ENCODE data around the gene AOC1. TPM values are rescaled to one million over a fixed set of nuclear protein-coding genes. Genes with fewer than 3 reads are reported as not detected.

The AOC1 gene
- not detected in 2 replicates for total RNA-seq (ENCODE audit: low replicate concordance)

GRCh38 chr7:150852371-150852905, at the start of gene AOC1:
AOC1 (plus strand) TSS chr7:150852517; CDS start chr7:150856471, 3,954 bp downstream.

Other genes starting within 250 kb of the AOC1 start
- 0.35 TPM in 1 of 2 replicates, not detected in the other for gene GIMAP6, start 220.1 kb upstream of the AOC1 start, total RNA-seq (ENCODE audit: low replicate concordance)
- gene GIMAP2, start 166.8 kb upstream of the AOC1 start, total RNA-seq (ENCODE audit: low replicate concordance) = 0.60 and 4.7 TPM in 2 replicates
- gene GIMAP1, start 135.9 kb upstream of the AOC1 start, total RNA-seq (ENCODE audit: low replicate concordance) = not detected in 2 replicates
- 0.08 and 0.12 TPM in 2 replicates for gene GIMAP5, start 115.1 kb upstream of the AOC1 start, total RNA-seq (ENCODE audit: low replicate concordance)
- gene TMEM176B, start 52.2 kb upstream of the AOC1 start, total RNA-seq (ENCODE audit: low replicate concordance) = 4.8 TPM in 1 of 2 replicates, not detected in the other
- under 0.01 TPM in 1 of 2 replicates, not detected in the other for gene TMEM176A, start 51.7 kb upstream of the AOC1 start, total RNA-seq (ENCODE audit: low replicate concordance)
- 0.08 TPM in 1 of 2 replicates, not detected in the other for gene KCNH2, start 125.8 kb downstream of the AOC1 start, total RNA-seq (ENCODE audit: low replicate concordance)
- gene NOS3, start 138.5 kb downstream of the AOC1 start, total RNA-seq (ENCODE audit: low replicate concordance) = 0.53 and 1.3 TPM in 2 replicates
- 0.23 TPM in 1 of 2 replicates, not detected in the other for gene ATG9B, start 172.0 kb downstream of the AOC1 start, total RNA-seq (ENCODE audit: low replicate concordance)
- 17.1 and 24.2 TPM in 2 replicates for gene ABCB8, start 175.9 kb downstream of the AOC1 start, total RNA-seq (ENCODE audit: low replicate concordance)
- 0.23 TPM in 1 of 2 replicates, not detected in the other for gene ASIC3, start 196.0 kb downstream of the AOC1 start, total RNA-seq (ENCODE audit: low replicate concordance)
- 18.5 and 35.2 TPM in 2 replicates for gene CDK5, start 205.4 kb downstream of the AOC1 start, total RNA-seq (ENCODE audit: low replicate concordance)
- 89.1 and 103 TPM in 2 replicates for gene SLC4A2, start 207.1 kb downstream of the AOC1 start, total RNA-seq (ENCODE audit: low replicate concordance)
- gene FASTK, start 228.3 kb downstream of the AOC1 start, total RNA-seq (ENCODE audit: low replicate concordance) = 40.1 and 78.2 TPM in 2 replicates
- 7.8 and 22.4 TPM in 2 replicates for gene TMUB1, start 231.0 kb downstream of the AOC1 start, total RNA-seq (ENCODE audit: low replicate concordance)
- 31.1 and 36.3 TPM in 2 replicates for gene AGAP3, start 234.0 kb downstream of the AOC1 start, total RNA-seq (ENCODE audit: low replicate concordance)

Data from smooth muscle cell of the coronary artery (primary cell).